GM12801 (cell line): Measurements from ENCODE around the gene HBE1.

Experiments
- CTCF ChIP-seq: IDR thresholded peaks from one replicate; pipeline ENCODE4 v1.5.1; 2011; ENCODE audit warnings: control low read depth; ENCODE audit not compliant: insufficient read length; ENCODE audit errors: extremely low read depth

HBE1 gene

DNA sequence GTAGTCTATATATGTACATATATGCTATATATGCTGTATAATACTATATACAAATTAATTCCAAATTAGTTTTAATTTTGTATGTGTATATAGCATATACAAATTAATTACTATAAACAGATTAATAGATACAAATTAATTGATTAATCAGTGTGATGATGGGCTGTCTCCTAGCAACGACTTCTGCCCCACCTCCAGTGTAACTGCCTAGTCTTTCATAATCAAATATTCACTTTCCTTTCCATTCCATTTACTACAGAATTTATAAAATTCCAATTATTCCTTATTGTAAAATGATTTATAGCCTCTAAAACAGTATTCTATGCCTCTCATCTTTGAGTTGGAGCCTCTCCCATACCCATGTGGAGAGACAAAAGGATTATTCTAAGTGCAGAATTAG is 36.4 kb downstream of the HBE1 start:
- TF ChIP-seq CTCF, result no peak

GRCh38 chr11:5232821-5233220 is 36.9 kb downstream of the HBE1 start:
- TF ChIP-seq CTCF, result no peak

DNA sequence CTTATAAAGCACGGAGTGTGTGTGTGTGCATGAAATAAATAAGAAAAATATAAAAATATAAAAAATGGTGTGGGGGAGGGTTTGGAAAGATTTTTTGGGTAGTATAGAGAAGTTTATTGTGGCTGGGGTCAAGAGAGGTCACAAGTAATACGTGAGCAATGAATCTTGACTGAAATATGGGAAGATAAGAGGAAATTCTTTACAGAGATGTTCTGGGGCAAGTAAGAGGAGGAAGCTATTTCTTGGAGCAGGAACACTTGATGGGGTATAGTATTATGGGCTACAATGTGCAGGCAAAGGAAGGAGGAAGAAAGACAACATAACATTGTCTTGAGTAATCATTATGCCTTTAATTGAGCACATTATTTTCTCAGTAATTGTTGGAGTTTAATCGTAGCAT is 37.6 kb downstream of the HBE1 start:
- TF ChIP-seq CTCF, result no peak

DNA sequence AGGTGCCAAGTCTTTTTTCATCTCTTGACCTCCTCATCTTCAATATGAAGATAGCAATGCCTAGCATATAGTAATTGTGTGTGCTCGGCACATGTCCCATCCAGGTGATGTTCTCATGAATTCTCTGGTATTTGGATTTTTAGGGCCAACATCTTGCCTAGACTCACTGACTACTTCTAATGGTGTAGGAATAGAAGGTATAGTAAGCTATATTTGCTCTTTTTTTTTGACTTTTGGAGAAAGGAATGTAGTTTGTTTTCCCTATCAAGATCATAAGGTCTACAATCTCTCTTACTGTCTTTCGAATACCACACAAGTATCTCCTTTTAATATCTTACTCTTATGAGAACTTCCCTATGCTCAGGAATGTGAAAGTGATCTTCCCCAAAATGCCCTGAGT is 38.6 kb downstream of the HBE1 start:
- no peak for TF ChIP-seq CTCF

DNA sequence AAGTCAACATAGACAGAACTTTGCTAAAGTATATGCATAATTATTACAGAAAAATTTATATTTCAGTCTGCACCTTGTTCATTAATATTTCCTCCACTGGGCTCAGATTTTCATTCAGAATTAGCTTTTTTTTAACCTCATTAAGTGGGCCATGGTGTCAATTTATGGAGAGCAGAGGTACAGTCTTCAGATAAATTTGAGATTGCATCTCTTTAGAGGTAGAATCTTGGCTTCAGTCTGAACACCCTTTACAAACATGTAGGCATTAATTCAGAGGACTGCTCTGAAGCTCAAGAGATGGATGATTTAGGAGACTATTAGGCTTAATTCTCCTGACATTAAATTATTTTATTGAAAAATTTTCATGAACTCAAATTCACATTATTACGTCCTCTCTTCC is 39.5 kb downstream of the HBE1 start:
- TF ChIP-seq CTCF, result no peak

- TF ChIP-seq CTCF, result no peak
Observed at GRCh38 chr11:5229796-5230195, 39.9 kb downstream of the HBE1 start.

DNA sequence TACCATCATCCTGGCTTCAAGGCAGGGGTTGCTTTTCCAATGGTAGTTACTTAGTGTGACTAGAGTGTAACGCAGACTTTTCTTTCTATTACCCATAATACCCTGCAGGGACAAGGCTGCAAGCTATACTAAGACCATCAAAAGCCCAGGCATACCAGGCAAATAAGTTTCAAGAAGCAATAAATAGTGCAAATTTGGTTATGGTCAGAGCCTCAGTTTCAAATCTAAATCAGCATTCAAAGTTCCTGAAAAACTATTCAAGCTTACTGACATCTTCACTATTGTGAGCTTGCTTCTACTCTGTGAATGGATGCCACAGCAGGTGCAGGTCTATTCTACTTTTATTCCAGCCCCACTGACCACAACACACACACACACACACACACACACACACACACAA is 40.4 kb downstream of the HBE1 start:
- TF ChIP-seq CTCF, result no peak

GRCh38 chr11:5228124-5228523 is 41.6 kb downstream of the HBE1 start:
- no peak for TF ChIP-seq CTCF
